Stomach (tissue), 9 donors: ENCODE results near the gene SQSTM1. TPM values are rescaled to one million over a fixed set of nuclear protein-coding genes. Genes with fewer than 3 reads are reported as not detected.
"Not testable (repeated sequence)": the region's sequence is repeated elsewhere in the genome, so short reads cannot be mapped to it uniquely, and the experiment has no call there.

Experiments used
- DNase-seq, 2 donors: peaks; one replicate each; pipeline versions ENCODE4 v3.0.0 to v3.0.0-alpha.2; 2013 to 2019
- H3K27ac ChIP-seq, 5 donors: fragments of 200-600 bp in 4 of 5; sonication (generic) in 4 of 5; one replicate each; pipeline ENCODE4 v1.5.1; 2013 to 2019; ENCODE audit warnings: mild to moderate bottlenecking in 1 of 5, moderate library complexity in 1 of 5
- H3K27me3 ChIP-seq, 3 donors: fragments of 200-600 bp; sonication (generic); one replicate each; pipeline ENCODE4 v1.5.1; 2017 to 2019; ENCODE audit warnings: mixed run types in 1 of 3
- H3K36me3 ChIP-seq, 4 donors: fragments of 200-600 bp; sonication (generic); 1 replicate in 3 of 4; 2 replicates in 1 of 4; pipeline ENCODE4 v1.5.1; 2016 to 2019
- H3K4me1 ChIP-seq, 4 donors: fragments of 200-600 bp; sonication (generic); one replicate each; pipeline ENCODE4 v1.5.1; 2016 to 2019
- H3K4me3 ChIP-seq, 4 donors: fragments of 200-600 bp; sonication (generic) in 3 of 4; one replicate each; pipeline ENCODE4 v1.5.1; 2016 to 2019; ENCODE audit warnings: mild to moderate bottlenecking in 1 of 4
- H3K9me3 ChIP-seq, 4 donors: fragments of 200-600 bp; sonication (generic); one replicate each; pipeline ENCODE4 v1.5.1; 2016 to 2019
- EP300 ChIP-seq: sonication (generic); formaldehyde crosslinking; IDR thresholded peaks from one replicate; pipeline ENCODE4 v1.6.1; 2017; ENCODE audit warnings: antibody characterized with exemption
- POLR2A ChIP-seq, 4 donors: fragments of 450-650 bp; IDR thresholded peaks; one replicate each; pipeline ENCODE4 v1.6.1; 2016; ENCODE audit warnings: antibody characterized with exemption in 4 of 4, control low read depth in 2 of 4, mild to moderate bottlenecking in 1 of 4, moderate library complexity in 1 of 4
- POLR2AphosphoS5 ChIP-seq, 3 donors: sonication (generic); formaldehyde crosslinking; IDR thresholded peaks; one replicate each; pipeline ENCODE4 v1.6.1; 2016; ENCODE audit warnings: antibody characterized with exemption in 3 of 3
- WGBS, 5 donors: extraction: QIAGEN DNeasy Blood & Tissue Kit in 3 of 5; methylation state at CpG; one replicate each; pipeline versions ENCODE4 v1.1.5 to v1.1.7; 2013 to 2018; 5-methylcytosine and 5-hydroxymethylcytosine counted together
- intact Hi-C: fragments of 100-400 bp; cut with DNase I; formaldehyde crosslinking; loops from one replicate; pipeline ENCODE4 v1.15.1; 2023; ENCODE audit warnings: low total_unique reads
- polyA plus RNA-seq, 3 donors: library from polyadenylated mRNA; stranded (reverse); fragments of 200-250 nt; gene quantifications; one replicate each; pipeline ENCODE4 v1.2.3, GENCODE V29; 2013
- total RNA-seq, 5 donors: library from RNA; depleted of rRNA; stranded (reverse); fragments of >200 nt; gene quantifications; one replicate each; pipeline versions ENCODE4 v1.1.0 to v1.2.3, GENCODE V29; 2014 to 2016
- TF ChIP-seq, protein P1 (sequence below), 7 experiments: fragments of 450-650 bp in 4 of 7; fragments of 200-600 bp in 3 of 7; sonication (generic) in 3 of 7; IDR thresholded peaks; one replicate each; pipeline ENCODE4 v1.5.1; 2016 to 2019; ENCODE audit warnings: antibody characterized with exemption in 7 of 7, control low read depth in 2 of 7, mild to moderate bottlenecking in 1 of 7
- donor health status: healthy with polysubstance abuse.
- donor health status: Bipolar disorder and iron deficiency.
- donor health status: healthy.

Gene SQSTM1
- total and polyA plus RNA-seq, 8 donors: 163 to 693 (median 356) TPM

DNA sequence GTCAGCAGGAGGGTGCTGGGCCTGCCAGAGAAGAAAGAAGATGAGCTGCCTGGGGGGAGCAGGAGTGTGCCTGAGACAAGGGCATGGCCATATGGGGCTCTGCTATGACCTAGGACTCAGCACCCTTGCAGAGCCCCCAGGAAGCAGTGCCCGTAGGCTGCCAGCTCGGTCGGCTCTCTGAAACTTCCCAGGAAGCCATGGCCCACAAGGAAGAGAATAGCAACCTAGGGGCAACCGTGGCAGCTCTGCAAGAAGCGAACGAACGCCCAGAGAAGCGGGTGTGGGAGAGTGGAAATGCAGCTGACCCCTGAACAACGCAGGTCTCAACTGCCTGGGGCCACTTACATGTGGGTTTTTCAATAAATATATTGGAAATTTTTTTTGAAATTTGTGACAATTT lies 37.6 kb upstream of the SQSTM1 start:
- peaks cover 7 to 31% (median 27%) of the 10 kb centered on the region in 4 donors for H3K36me3 ChIP-seq
- no peak for TF ChIP-seq EP300
- TF ChIP-seq POLR2A (IDR thresholded peaks at IDR 0.05): no peak
- TF ChIP-seq, protein P1, sequence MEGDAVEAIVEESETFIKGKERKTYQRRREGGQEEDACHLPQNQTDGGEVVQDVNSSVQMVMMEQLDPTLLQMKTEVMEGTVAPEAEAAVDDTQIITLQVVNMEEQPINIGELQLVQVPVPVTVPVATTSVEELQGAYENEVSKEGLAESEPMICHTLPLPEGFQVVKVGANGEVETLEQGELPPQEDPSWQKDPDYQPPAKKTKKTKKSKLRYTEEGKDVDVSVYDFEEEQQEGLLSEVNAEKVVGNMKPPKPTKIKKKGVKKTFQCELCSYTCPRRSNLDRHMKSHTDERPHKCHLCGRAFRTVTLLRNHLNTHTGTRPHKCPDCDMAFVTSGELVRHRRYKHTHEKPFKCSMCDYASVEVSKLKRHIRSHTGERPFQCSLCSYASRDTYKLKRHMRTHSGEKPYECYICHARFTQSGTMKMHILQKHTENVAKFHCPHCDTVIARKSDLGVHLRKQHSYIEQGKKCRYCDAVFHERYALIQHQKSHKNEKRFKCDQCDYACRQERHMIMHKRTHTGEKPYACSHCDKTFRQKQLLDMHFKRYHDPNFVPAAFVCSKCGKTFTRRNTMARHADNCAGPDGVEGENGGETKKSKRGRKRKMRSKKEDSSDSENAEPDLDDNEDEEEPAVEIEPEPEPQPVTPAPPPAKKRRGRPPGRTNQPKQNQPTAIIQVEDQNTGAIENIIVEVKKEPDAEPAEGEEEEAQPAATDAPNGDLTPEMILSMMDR (IDR thresholded peaks at IDR 0.05): no peak
- TF ChIP-seq POLR2AphosphoS5 (IDR thresholded peaks at IDR 0.05): no peak
- no peak for DNase-seq
- no peaks in the 10 kb centered on the region for H3K27me3 ChIP-seq
- H3K27ac ChIP-seq: no peak overlapping the region
- no peak overlapping the region for H3K4me3 ChIP-seq
- intact Hi-C loops: no loop called here
- WGBS, 5 donors: 93 to 96% (median 93%) methylated on average over 9 of the region's 9 CpGs
- no peaks in the 10 kb centered on the region for H3K9me3 ChIP-seq
- peaks cover 0 to 22% (median 0%) of the 10 kb centered on the region in 4 donors for H3K4me1 ChIP-seq

DNA sequence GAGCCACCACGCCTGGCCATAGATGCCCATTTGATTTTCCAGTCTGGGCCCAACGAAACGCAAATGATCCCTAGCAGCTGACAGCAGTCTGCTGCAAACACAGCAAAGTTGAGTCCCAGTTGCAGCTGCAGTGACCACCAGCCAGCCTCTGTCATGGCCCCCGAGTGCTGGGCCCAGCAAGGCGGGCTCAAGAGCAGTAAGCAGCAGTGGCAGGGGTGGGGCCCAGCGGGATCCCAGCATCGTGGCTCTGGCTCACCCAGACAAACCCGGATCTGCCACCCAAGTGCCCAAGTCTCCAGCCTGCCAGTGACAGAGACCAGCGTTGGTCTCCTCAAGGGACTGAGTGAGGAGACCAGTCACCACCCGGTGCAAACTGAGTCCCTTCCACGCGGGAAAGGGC lies 33.8 kb upstream of the SQSTM1 start:
- intact Hi-C loops: no loop called here
- Histone ChIP-seq H3K36me3 (no peaks in the 10 kb centered on the region), H3K4me1 (peaks cover 0 to 5% (median 2%) of the 10 kb centered on the region in 4 donors), H3K4me3 (no peak overlapping the region), H3K27ac (no peak overlapping the region), H3K27me3 (no peaks in the 10 kb centered on the region), H3K9me3 (no peaks in the 10 kb centered on the region)
- DNase-seq: no peak
- 72 to 90% (median 73%) methylated on average over 7 to 12 of the region's 12 CpGs for whole genome bisulfite sequencing, 5 donors
- TF ChIP-seq POLR2A (IDR thresholded peaks at IDR 0.05) (no peak), POLR2AphosphoS5 (IDR thresholded peaks at IDR 0.05) (no peak)

DNA sequence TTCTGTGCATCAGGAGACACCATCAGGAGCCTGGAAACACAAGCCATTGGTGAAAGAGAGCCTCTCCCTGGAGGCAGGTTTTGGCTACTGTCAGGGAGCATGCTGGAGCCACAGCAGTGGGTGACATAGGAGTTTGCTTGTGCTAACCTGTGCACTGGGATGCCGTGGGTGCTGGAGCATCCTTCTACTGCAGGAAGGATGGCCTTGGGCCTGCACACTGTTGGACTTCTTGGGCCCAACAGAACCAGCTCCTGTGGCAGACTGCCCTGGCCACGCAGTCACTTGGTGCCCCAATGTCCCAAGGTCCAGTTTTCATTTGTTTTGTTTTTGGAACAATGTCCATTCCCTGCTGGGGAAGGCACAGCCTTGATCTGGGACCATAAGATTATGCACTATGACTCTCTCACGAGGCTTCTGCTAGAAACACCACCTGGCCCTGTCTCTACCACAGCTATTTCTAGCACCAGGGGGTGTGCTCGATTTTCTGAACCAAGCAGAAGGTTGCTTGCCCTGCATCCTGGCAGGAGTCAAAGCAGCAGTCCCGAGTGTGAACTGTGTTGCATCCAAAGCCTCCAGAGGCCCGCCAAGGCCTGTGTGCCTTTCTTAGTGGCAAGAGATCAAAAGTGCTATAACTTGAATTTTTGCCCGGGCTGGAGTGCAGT lies 32.4 kb upstream of the SQSTM1 start:
- no peak overlapping the region for H3K4me3 ChIP-seq
- 85 to 94% (median 89%) methylated on average over 5 to 7 of the region's 7 CpGs for WGBS, 5 donors
- TF ChIP-seq EP300 (no peak), POLR2AphosphoS5 (IDR thresholded peaks at IDR 0.05) (no peak), POLR2A (IDR thresholded peaks at IDR 0.05) (no peak)
- TF ChIP-seq, protein P1 (IDR thresholded peaks at IDR 0.05): no peak
- intact Hi-C loops: no loop called here
- no peaks in the 10 kb centered on the region for H3K9me3 ChIP-seq
- no peaks in the 10 kb centered on the region for H3K27me3 ChIP-seq
- no peak overlapping the region for H3K27ac ChIP-seq
- no peak for DNase-seq
- peaks cover 0 to 5% (median 0%) of the 10 kb centered on the region in 4 donors for H3K36me3 ChIP-seq
- H3K4me1 ChIP-seq: peaks cover 5 to 19% (median 16%) of the 10 kb centered on the region in 4 donors

DNA sequence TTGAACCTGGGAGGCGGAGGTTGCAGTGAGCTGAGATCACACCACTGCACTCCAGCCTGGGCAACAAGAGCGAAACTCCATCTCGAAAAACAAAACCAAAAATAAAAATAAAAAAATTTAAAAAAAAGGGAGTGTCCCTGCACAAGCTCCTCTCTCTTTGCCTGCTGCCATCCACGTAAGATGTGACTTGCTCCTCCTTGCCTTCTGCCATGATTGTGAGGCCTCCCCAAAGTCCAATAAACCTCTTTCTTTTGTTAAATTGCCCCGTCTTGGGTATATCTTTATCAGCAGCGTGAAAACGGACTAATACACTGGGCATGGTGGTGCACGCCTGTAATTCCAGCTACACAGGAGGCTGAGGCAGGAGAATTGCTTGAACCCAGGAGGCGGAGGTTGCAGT lies 31.4 kb upstream of the SQSTM1 start:
- H3K36me3 ChIP-seq, H3K27ac ChIP-seq, H3K9me3 ChIP-seq, H3K27me3 ChIP-seq, DNase-seq, intact Hi-C loops, H3K4me3 ChIP-seq: not testable (repeated sequence)
- 94 to 97% (median 96%) methylated on average over 9 of the region's 9 CpGs for WGBS, 5 donors
- H3K4me1 ChIP-seq: peaks cover 14 to 29% (median 26%) of the 10 kb centered on the region in 4 donors

DNA sequence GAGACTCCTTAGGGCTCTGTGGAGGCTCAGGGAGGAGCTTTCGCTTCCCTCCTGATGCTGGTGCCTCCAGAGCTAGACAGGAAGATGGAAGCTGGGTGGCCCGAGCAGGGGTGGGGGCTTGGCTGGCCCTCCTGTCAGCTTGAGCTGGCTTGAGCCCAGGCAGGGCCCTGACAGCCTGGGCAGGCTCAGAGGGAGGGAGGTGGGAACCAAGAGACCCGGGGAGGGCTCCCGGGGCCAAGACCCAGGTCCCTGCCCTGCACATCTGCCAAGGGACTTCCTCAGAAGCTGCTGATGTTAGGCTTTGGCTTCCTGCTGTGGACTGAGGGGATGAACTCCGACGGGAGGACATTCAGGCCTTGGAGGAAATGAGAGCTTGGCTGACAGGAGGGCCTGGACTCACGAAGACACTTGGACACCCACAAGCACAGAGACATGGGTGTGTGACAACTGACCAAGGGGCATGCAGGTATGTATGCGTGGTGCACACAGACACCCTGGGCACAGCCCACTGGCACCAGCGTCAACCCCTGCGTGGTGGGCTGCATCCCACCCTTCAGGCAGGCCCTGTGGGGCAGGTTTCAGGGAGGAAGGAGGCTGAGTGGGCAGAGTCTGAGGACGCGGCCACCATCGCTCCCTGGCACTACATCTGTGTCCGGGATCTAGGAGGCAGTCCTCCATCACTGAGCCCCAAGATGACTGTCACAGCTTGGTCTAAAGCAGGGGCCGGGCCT lies 28.7 kb upstream of the SQSTM1 start:
- DNase-seq: peak in 1 of 2 donors; percentile 35
- no peak overlapping the region for H3K4me3 ChIP-seq

More for the DNA sequence above, 28.7 kb upstream of the SQSTM1 start:
- intact Hi-C loops: no loop called here
- H3K4me1 ChIP-seq: peaks cover 38 to 54% (median 51%) of the 10 kb centered on the region in 4 donors
- H3K27ac ChIP-seq: peak overlapping the region in 4 of 5 donors; percentile 70 to 91 (median 84)
- H3K27me3 ChIP-seq: no peaks in the 10 kb centered on the region
- H3K9me3 ChIP-seq: no peaks in the 10 kb centered on the region
- peaks cover under 1 to 5% (median 2%) of the 10 kb centered on the region in 4 donors for H3K36me3 ChIP-seq
- WGBS, 5 donors: 23 to 77% (median 73%) methylated on average over 5 to 15 of the region's 15 CpGs
- no peak for TF ChIP-seq EP300
- no peak for TF ChIP-seq POLR2AphosphoS5 (IDR thresholded peaks at IDR 0.05)
- TF ChIP-seq, protein P1 (IDR thresholded peaks at IDR 0.05): no peak
- TF ChIP-seq POLR2A (IDR thresholded peaks at IDR 0.05): no peak
